ENCODE data around the gene SV2C. TPM values are rescaled to one million over a fixed set of nuclear protein-coding genes. Genes with fewer than 3 reads are reported as not detected.

The SV2C gene
- total RNA-seq, 4 donors from 2014 or later = 0.06 to 0.36 (median 0.13) TPM

DNA sequence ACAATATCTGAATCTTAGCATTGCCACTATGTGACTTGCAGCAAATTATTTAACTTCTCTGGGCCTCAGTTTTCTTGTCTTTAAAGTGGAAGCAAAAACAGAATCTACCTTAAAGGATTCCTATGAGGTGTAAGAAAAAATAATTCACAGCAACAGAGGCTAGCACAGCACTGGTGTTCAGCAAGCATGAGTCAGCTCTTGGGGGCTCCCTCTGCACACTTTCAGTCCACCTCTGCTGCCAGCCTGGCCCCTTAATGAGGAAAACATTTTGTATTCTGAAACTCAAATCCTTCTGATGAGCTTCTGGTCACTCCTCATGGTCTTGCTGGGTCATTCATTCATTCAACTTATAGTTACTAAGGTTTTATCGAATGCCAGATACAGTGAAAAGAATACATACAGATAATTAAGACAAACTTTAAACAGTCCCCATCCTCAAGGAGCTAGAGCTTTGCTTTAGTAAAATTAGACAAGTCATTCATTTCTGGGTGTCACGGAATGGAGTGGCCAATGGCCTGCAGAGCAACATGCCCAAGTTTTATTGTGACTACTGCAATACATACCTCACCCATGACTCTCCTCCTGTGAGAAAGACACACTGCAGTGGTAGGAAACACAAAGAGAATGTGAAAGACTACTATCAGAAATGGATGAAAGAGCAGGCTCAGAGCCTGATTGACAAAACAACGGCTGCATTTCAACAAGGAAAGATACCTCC, 293.1 kb downstream of the SV2C start:
- TF ChIP-seq, protein P1, sequence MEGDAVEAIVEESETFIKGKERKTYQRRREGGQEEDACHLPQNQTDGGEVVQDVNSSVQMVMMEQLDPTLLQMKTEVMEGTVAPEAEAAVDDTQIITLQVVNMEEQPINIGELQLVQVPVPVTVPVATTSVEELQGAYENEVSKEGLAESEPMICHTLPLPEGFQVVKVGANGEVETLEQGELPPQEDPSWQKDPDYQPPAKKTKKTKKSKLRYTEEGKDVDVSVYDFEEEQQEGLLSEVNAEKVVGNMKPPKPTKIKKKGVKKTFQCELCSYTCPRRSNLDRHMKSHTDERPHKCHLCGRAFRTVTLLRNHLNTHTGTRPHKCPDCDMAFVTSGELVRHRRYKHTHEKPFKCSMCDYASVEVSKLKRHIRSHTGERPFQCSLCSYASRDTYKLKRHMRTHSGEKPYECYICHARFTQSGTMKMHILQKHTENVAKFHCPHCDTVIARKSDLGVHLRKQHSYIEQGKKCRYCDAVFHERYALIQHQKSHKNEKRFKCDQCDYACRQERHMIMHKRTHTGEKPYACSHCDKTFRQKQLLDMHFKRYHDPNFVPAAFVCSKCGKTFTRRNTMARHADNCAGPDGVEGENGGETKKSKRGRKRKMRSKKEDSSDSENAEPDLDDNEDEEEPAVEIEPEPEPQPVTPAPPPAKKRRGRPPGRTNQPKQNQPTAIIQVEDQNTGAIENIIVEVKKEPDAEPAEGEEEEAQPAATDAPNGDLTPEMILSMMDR (IDR thresholded peaks at IDR 0.05) = no peak

DNA sequence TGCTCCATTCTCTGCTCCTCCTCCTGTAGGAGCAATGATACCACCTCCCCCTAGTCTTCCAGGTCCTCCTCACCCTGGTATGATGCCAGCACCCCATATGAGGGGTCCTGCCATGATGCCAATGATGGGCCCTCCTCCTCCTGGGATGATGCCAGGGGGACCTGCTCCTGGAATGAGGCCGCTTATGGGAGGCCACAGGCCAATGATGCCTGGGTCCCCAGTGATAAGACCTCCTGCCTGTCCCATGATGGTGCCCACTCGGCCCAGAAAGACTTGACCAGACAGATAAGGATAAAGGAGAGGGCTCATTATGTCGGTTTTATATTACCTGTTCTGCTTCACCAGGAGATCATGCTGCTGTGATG, 293.7 kb downstream of the SV2C start:
- TF ChIP-seq, protein P1 (IDR thresholded peaks at IDR 0.05) = no peak
- ATAC-seq (ENCODE audit: low FRiP score) (no peak), DNase-seq (ENCODE audit: low spot score) (no peak)

More for the DNA sequence above, 293.1 kb downstream of the SV2C start:
- DNase-seq (ENCODE audit: low spot score) = no peak
- no peak for ATAC-seq (ENCODE audit: low FRiP score)

DNA sequence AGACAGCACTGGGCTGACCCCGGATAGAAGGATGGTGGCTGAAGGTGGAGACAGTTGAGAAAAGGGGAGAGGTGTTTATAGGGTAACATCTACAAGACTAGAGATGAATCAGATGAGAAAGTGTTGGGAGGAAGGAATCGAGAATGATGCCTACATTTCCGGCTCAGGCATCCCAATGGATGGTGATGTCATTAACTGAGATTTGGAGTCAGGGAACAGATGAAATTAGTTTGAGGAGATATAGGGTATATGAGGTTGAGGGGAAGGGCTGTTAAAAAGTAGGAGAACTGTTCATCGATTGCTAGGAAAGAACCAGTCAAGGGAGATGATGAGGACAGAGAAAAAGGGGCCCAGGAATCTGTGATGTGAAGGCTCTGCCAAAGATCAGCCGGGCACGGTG, 295.2 kb downstream of the SV2C start:
- DNase-seq (ENCODE audit: low spot score) (no peak), ATAC-seq (ENCODE audit: low FRiP score) (no peak)
- TF ChIP-seq, protein P1 (IDR thresholded peaks at IDR 0.05) = no peak

DNA sequence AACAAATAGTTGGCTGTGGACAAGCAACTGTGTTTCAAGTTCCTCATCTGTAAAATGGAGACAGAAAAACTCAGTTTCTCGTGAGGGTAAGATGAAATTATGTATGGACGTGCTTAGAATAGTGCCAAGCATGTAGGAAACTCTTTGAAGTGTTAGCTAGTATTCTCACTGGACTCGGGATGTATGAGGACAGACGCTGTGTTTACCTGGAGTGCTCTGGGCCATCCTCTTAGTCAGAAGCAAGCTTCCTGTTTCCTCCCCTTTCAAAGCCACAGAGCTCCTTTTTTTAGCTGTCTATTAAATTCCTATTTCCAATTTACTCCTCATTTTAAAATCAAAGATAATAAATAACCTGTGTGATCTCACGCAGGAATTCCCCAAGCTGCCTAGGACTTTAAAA, 296.1 kb downstream of the SV2C start:
- DNase-seq (ENCODE audit: low spot score) = no peak
- TF ChIP-seq, protein P1 (IDR thresholded peaks at IDR 0.05) = no peak
- no peak for ATAC-seq (ENCODE audit: low FRiP score)

DNA sequence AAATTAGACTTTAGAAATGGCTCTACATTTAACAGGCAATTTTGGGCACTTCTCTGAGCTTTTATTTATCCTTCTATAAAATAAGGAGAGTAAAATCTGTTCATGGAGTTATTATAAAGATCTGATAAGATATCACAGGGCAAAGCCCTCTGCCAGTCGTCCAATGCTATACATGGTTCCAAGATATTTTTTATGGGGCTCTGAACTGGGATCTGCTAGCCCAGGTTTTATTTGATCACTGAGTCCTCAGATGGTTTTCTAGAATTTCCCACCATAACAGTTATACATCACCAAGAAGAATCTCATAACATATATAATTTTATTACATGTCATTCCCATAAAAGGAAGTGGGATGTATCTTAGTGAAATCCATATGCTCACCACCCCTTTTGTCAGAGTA, 296.7 kb downstream of the SV2C start:
- TF ChIP-seq, protein P1 (IDR thresholded peaks at IDR 0.05) = no peak
- no peak for ATAC-seq (ENCODE audit: low FRiP score)
- no peak for DNase-seq (ENCODE audit: low spot score)

DNA sequence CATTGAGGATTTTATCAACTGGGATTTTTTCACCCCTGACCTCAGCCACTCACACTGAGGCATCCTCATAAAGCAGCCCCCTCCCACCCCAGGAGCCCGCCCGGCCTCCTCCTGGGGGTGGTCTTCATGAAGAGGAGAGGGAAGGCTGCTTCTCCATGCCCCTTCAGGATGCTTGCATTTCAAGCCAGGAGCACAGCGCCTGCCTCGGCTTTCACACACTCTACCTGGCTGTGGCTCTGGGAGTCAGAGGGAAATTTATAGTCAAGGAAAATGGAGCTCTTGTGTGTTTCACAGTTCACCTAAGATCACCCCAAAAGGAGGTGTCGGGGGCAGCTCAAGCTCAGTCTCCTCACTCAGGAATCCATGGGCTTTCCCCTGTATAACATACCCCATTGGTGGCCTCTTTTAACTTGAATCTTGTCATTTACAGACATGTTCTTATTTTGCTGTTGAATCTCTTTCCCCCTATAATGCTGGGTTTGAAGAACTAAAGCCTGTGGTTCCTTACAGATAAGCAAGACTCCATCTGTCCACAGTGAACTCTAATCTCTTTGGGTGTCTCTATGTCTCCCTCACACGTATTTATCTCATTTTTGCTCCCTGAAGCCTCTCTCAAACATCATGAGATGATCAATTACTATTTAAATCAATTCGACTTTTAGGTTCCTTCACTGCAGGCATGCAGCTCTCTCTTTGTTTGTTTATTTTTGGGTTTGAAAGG, 297.3 kb downstream of the SV2C start:
- DNase-seq (ENCODE audit: low spot score) = no peak
- no peak for ATAC-seq (ENCODE audit: low FRiP score)
- TF ChIP-seq, protein P1 (IDR thresholded peaks at IDR 0.05) = no peak
